Smooth muscle cell (in vitro differentiated cells): ENCODE measurements around the gene LGR5. TPM values are rescaled to one million over a fixed set of nuclear protein-coding genes. Genes with fewer than 3 reads are reported as not detected.

Experiments
- DNase-seq: peaks from one replicate; lab custom pipeline; 2025; ENCODE audit not compliant: unreplicated experiment; lab: John Stamatoyannopoulos, UW
- H2AFZ ChIP-seq: fragments of 200-600 bp; sonication (generic); 2 replicates; pipeline ENCODE4 v1.6.0; 2016; ENCODE audit warnings: antibody characterized with exemption, low read depth, mild to moderate bottlenecking
- H3F3A ChIP-seq: fragments of 200-600 bp; sonication (generic); 2 replicates; pipeline ENCODE4 v1.6.0; 2017; ENCODE audit warnings: antibody characterized with exemption, low read depth
- H3K27ac ChIP-seq: fragments of 200-600 bp; sonication (generic); 2 replicates; pipeline ENCODE4 v1.5.1; 2016; ENCODE audit warnings: low read depth, mild to moderate bottlenecking
- H3K27me3 ChIP-seq: fragments of 200-600 bp; sonication (generic); 2 replicates; pipeline ENCODE4 v1.6.1; 2016; ENCODE audit warnings: low read depth, mild to moderate bottlenecking
- H3K36me3 ChIP-seq: fragments of 200-600 bp; sonication (generic); 2 replicates; pipeline ENCODE4 v1.5.1; 2016; ENCODE audit warnings: low read depth
- H3K4me1 ChIP-seq: fragments of 200-600 bp; sonication (generic); 2 replicates; pipeline ENCODE4 v1.5.1; 2016; ENCODE audit warnings: low read depth
- H3K4me2 ChIP-seq: fragments of 200-600 bp; sonication (generic); 2 replicates; pipeline ENCODE4 v1.6.0; 2016; ENCODE audit warnings: mild to moderate bottlenecking
- H3K4me3 ChIP-seq: fragments of 200-600 bp; sonication (generic); 2 replicates; pipeline ENCODE4 v1.5.1; 2016; ENCODE audit warnings: mild to moderate bottlenecking
- H3K79me2 ChIP-seq: fragments of 200-600 bp; sonication (generic); 2 replicates; pipeline ENCODE4 v1.6.0; 2016; ENCODE audit warnings: low read depth, mild to moderate bottlenecking
- H3K9ac ChIP-seq: fragments of 200-600 bp; sonication (generic); 2 replicates; pipeline ENCODE4 v1.6.0; 2016; ENCODE audit warnings: low read depth
- H3K9me3 ChIP-seq: fragments of 200-600 bp; sonication (generic); replicated peaks from 2 replicates; pipeline ENCODE4 v1.5.1; 2016; ENCODE audit warnings: low read depth
- H4K20me1 ChIP-seq: fragments of 200-600 bp; sonication (generic); 2 replicates; pipeline ENCODE4 v1.6.0; 2016; ENCODE audit warnings: low read depth
- CTCF ChIP-seq: fragments of 200-600 bp; sonication (generic); IDR thresholded peaks from 2 replicates; pipeline ENCODE4 v1.5.1; 2017; ENCODE audit warnings: borderline replicate concordance, mild to moderate bottlenecking, antibody characterized with exemption; ENCODE audit not compliant: insufficient read depth, poor library complexity, severe bottlenecking
- WGBS: methylation state at CpG from one replicate; pipeline ENCODE4 v1.1.7; 2016; ENCODE audit warnings: low lambda C conversion rate; 5-methylcytosine and 5-hydroxymethylcytosine counted together
- polyA plus RNA-seq: library from polyadenylated mRNA; unstranded; fragments of >200 nt; fragmentation: Nextera tagmentation; extraction: Ambion mirVana; gene quantifications from 2 replicates; pipeline ENCODE4 v1.2.1, GENCODE V29; 2016
- total RNA-seq: library from RNA; depleted of rRNA; stranded (reverse); fragments of >200 nt; gene quantifications from 2 replicates; pipeline ENCODE4 v1.2.3, GENCODE V29; 2014

LGR5 gene
- total and polyA plus RNA-seq, 2 experiments from 2014 or later, result 0.30 to 0.54 TPM

- Histone ChIP-seq H3K4me2 (no peak overlapping the region), H3K4me1 (no peaks in the 10 kb centered on the region), H3K79me2 (no peaks in the 10 kb centered on the region), H3K4me3 (no peak overlapping the region), H3K27ac (no peak overlapping the region), H3F3A (no peaks in the 10 kb centered on the region), H3K27me3 (no peaks in the 10 kb centered on the region), H2AFZ (no peak overlapping the region), H4K20me1 (no peaks in the 10 kb centered on the region), H3K36me3 (no peaks in the 10 kb centered on the region), H3K9me3 (no peaks in the 10 kb centered on the region), H3K9ac (no peak overlapping the region)
- WGBS, result 72% methylated on average over 5 of the region's 5 CpGs
- no peak for TF ChIP-seq CTCF
- no peak for DNase-seq
Measured at GRCh38 chr12:71594214-71594948, 154.8 kb downstream of the LGR5 start.

- no peaks in the 10 kb centered on the region for H3K27me3 ChIP-seq
- H3F3A ChIP-seq, result no peaks in the 10 kb centered on the region
- H4K20me1 ChIP-seq, result no peaks in the 10 kb centered on the region
- TF ChIP-seq CTCF, result no peak
- H3K9ac ChIP-seq, result no peak overlapping the region
- H2AFZ ChIP-seq, result no peak overlapping the region
- no peak overlapping the region for H3K4me3 ChIP-seq
- no peaks in the 10 kb centered on the region for H3K79me2 ChIP-seq
- no peaks in the 10 kb centered on the region for H3K4me1 ChIP-seq
- H3K4me2 ChIP-seq, result no peak overlapping the region
- H3K27ac ChIP-seq, result no peak overlapping the region
- no peak for DNase-seq
- no peaks in the 10 kb centered on the region for H3K9me3 ChIP-seq
- H3K36me3 ChIP-seq, result no peaks in the 10 kb centered on the region
Measured at GRCh38 chr12:71599210-71599609, 159.6 kb downstream of the LGR5 start.

- Histone ChIP-seq H3F3A (peaks cover 2% of the 10 kb centered on the region), H3K9ac (no peak overlapping the region), H4K20me1 (peaks cover 3% of the 10 kb centered on the region), H2AFZ (no peak overlapping the region), H3K4me3 (no peak overlapping the region), H3K79me2 (no peaks in the 10 kb centered on the region), H3K4me2 (no peak overlapping the region), H3K27me3 (no peaks in the 10 kb centered on the region), H3K4me1 (no peaks in the 10 kb centered on the region), H3K27ac (no peak overlapping the region), H3K36me3 (no peaks in the 10 kb centered on the region), H3K9me3 (no peaks in the 10 kb centered on the region)
- no peak for TF ChIP-seq CTCF
- no peak for DNase-seq
Measured at GRCh38 chr12:71601546-71601945, 161.9 kb downstream of the LGR5 start.
